Measurements from ENCODE around the gene TMEM11.

TMEM11 gene

DNA sequence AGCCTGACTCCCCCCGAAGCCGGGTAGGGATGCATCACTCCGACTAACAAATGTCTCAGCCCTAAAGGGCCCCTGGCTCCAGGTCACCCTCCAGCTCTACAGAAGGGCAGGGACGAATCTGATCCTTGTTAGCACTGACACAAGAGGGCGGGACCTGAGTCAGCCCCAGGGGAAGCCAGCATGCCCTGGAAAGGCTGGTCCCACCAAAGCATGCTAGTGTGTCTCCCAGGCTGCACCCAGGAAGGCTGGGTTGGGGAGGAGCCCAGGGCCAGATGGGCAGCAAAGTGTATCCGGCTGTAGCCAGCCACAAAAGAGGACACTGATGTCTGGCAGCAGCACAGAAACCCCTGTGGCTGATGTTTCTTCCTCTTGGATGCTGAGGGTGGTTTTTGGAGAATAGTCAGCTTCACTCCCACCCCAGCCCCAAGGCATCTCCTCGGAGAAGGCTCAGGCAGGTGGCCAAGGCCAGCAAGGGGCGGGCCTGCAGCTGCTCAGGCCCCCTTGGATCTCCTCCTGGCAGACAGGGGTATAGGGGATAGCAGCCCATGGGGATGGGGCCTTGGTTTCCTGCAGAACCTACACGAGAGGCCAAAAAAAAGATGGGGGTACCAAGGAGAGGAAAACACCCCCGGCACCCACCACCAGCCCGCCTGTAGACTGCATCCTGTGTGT, 28.2 kb upstream of the TMEM11 start:
- no peak for DNase-seq (ENCODE audit: low read depth in 1 of 2, low spot score in 1 of 2)
- TF ChIP-seq, protein P1, sequence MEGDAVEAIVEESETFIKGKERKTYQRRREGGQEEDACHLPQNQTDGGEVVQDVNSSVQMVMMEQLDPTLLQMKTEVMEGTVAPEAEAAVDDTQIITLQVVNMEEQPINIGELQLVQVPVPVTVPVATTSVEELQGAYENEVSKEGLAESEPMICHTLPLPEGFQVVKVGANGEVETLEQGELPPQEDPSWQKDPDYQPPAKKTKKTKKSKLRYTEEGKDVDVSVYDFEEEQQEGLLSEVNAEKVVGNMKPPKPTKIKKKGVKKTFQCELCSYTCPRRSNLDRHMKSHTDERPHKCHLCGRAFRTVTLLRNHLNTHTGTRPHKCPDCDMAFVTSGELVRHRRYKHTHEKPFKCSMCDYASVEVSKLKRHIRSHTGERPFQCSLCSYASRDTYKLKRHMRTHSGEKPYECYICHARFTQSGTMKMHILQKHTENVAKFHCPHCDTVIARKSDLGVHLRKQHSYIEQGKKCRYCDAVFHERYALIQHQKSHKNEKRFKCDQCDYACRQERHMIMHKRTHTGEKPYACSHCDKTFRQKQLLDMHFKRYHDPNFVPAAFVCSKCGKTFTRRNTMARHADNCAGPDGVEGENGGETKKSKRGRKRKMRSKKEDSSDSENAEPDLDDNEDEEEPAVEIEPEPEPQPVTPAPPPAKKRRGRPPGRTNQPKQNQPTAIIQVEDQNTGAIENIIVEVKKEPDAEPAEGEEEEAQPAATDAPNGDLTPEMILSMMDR (IDR thresholded peaks at IDR 0.05; ENCODE audit: insufficient read depth, low read length): no peak
- TF ChIP-seq, protein P2, sequence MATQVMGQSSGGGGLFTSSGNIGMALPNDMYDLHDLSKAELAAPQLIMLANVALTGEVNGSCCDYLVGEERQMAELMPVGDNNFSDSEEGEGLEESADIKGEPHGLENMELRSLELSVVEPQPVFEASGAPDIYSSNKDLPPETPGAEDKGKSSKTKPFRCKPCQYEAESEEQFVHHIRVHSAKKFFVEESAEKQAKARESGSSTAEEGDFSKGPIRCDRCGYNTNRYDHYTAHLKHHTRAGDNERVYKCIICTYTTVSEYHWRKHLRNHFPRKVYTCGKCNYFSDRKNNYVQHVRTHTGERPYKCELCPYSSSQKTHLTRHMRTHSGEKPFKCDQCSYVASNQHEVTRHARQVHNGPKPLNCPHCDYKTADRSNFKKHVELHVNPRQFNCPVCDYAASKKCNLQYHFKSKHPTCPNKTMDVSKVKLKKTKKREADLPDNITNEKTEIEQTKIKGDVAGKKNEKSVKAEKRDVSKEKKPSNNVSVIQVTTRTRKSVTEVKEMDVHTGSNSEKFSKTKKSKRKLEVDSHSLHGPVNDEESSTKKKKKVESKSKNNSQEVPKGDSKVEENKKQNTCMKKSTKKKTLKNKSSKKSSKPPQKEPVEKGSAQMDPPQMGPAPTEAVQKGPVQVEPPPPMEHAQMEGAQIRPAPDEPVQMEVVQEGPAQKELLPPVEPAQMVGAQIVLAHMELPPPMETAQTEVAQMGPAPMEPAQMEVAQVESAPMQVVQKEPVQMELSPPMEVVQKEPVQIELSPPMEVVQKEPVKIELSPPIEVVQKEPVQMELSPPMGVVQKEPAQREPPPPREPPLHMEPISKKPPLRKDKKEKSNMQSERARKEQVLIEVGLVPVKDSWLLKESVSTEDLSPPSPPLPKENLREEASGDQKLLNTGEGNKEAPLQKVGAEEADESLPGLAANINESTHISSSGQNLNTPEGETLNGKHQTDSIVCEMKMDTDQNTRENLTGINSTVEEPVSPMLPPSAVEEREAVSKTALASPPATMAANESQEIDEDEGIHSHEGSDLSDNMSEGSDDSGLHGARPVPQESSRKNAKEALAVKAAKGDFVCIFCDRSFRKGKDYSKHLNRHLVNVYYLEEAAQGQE (IDR thresholded peaks at IDR 0.05; ENCODE audit: insufficient replicate concordance, low read depth): no peak
- TF ChIP-seq SPI1 (IDR thresholded peaks at IDR 0.05; ENCODE audit: borderline replicate concordance, low read depth) (no peak), POLR2AphosphoS5 (IDR thresholded peaks at IDR 0.05; ENCODE audit: low read depth) (no peak), GABPA (IDR thresholded peaks at IDR 0.05; ENCODE audit: low read depth) (no peak)
- no peaks in the 10 kb centered on the region for H3K27me3 ChIP-seq (ENCODE audit: insufficient read depth, poor library complexity, severe bottlenecking)

DNA sequence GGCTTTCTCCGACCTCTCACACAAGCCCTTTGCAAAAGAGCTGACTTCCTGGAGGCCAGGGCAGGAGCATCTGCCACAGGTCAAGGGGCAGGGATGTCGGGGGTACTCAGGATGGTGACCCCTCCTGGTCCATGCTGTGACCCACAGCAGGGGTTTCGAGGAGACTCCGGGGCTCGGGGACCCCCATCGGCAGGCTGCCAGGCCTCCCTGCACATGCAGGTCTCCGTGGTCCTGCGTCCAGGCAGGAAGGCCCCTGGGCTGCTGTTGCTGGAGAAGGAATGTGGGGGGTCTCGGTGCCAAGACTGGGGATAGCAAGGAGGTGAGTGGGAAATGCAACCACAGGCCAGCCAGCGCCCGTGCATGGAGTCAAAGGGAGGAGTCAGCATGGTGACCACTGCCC, 27.6 kb upstream of the TMEM11 start:
- TF ChIP-seq, protein P1 (IDR thresholded peaks at IDR 0.05; ENCODE audit: insufficient read depth, low read length): no peak
- TF ChIP-seq GABPA (IDR thresholded peaks at IDR 0.05; ENCODE audit: low read depth): no peak
- TF ChIP-seq POLR2AphosphoS5 (IDR thresholded peaks at IDR 0.05; ENCODE audit: low read depth): no peak
- TF ChIP-seq, protein P2 (IDR thresholded peaks at IDR 0.05; ENCODE audit: insufficient replicate concordance, low read depth): no peak
- no peak for TF ChIP-seq SPI1 (IDR thresholded peaks at IDR 0.05; ENCODE audit: borderline replicate concordance, low read depth)
- no peak overlapping the region for H3K27ac ChIP-seq (replicated peaks)
- no peak for DNase-seq (ENCODE audit: low read depth in 1 of 2, low spot score in 1 of 2)
- no peak overlapping the region for H3K4me3 ChIP-seq (replicated peaks; ENCODE audit: insufficient read depth, low read length)
- H3K27me3 ChIP-seq (ENCODE audit: insufficient read depth, poor library complexity, severe bottlenecking): no peaks in the 10 kb centered on the region

More for the DNA sequence above, 28.2 kb upstream of the TMEM11 start:
- Histone ChIP-seq H3K27ac (replicated peaks) (no peak overlapping the region), H3K4me3 (replicated peaks; ENCODE audit: insufficient read depth, low read length) (no peak overlapping the region)

DNA sequence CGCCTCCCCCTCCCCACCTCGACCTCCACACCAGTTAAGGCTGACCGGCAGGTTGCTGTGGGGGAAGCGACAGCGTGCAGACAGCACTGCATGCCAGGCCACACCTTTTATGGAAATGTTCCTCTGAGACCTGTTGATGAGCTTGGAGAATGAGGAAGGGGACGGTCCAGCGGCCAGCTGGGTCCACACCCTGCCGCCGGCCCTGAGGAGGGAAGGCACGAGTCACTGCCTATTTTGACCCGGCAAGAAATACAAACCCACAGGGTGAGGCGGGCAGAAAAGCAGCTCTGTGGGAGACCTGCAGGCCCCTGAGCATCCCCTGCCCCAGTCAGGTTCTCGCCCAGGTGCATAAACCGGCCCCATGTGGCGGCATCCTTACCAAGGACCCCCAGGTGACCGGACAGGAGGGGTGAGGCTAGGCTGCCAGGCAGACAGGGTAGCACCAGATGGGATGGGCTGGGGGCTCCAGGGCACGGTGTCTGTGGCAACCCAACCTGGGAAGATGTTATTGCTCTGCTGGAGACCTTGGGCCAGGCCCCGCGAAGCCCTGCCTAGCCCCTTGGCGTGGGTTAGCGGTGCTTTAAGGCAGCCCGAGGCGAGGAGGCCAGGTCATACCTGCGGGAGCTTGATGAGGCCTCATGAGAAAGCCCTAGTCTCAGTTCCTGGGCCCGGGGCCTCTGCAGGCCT, 26.6 kb upstream of the TMEM11 start:
- no peak overlapping the region for H3K4me3 ChIP-seq (replicated peaks; ENCODE audit: insufficient read depth, low read length)
- no peak for DNase-seq (ENCODE audit: low read depth in 1 of 2, low spot score in 1 of 2)
- TF ChIP-seq, protein P2 (IDR thresholded peaks at IDR 0.05; ENCODE audit: insufficient replicate concordance, low read depth): no peak
- no peak for TF ChIP-seq SPI1 (IDR thresholded peaks at IDR 0.05; ENCODE audit: borderline replicate concordance, low read depth)
- TF ChIP-seq, protein P1 (IDR thresholded peaks at IDR 0.05; ENCODE audit: insufficient read depth, low read length): no peak
- no peak for TF ChIP-seq GABPA (IDR thresholded peaks at IDR 0.05; ENCODE audit: low read depth)
- no peak for TF ChIP-seq POLR2AphosphoS5 (IDR thresholded peaks at IDR 0.05; ENCODE audit: low read depth)
- H3K27me3 ChIP-seq (ENCODE audit: insufficient read depth, poor library complexity, severe bottlenecking): no peaks in the 10 kb centered on the region
- H3K27ac ChIP-seq (replicated peaks): no peak overlapping the region
